OCI-LY3 (cell line): Measurements from ENCODE around the gene WRNIP1.

Experiments
- CTCF ChIP-seq: fragments of 200-600, 300-600 bp; sonication (generic); IDR thresholded peaks from 2 replicates; pipeline ENCODE4 v1.5.1; 2014; ENCODE audit warnings: antibody characterized with exemption, low read length, low read depth
- EZH2phosphoT487 ChIP-seq: fragments of 200-600 bp; shearing (Covaris generic); IDR thresholded peaks from 2 replicates; pipeline ENCODE4 v1.6.1; 2018; ENCODE audit warnings: antibody characterized with exemption, mixed run types, low read depth

GRCh38 chr6:2826131-2826530, 60.9 kb downstream of the WRNIP1 start:
- TF ChIP-seq CTCF (no peak), EZH2phosphoT487 (no peak)
